ENCODE results near the gene SCRN2. TPM values are rescaled to one million over a fixed set of nuclear protein-coding genes. Genes with fewer than 3 reads are reported as not detected.
A peak's percentile ranks its signal among the peaks of the same experiment; 100 is the strongest.

Gene SCRN2
- total RNA-seq, 3 donors from 2014 or later = 49.2 to 108 (median 54.9) TPM

DNA sequence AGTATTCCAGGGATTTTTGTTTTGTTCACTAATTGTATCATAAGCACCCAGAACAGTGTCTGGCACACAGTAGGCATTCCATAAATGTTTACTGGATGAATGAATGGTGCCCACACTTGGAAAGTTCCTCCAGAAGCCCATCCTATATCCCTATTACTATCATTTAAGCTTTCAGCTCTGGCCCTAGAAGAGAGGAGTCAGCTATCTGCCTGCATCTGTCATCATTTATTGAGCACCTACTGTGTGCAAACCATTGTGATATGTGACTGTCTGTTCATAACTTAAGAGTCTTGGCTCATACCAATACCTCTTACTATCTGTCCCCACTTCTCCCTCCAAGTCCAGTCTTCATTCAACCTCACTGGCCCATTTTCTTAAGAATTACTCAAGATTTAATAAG, 30.0 kb upstream of the SCRN2 start:
- Histone ChIP-seq H3K4me3 (no peak overlapping the region), H3K36me3 (no peaks in the 10 kb centered on the region), H3K4me1 (peaks cover 5 to 27% of the 10 kb centered on the region in 2 donors), H3K9me3 (no peaks in the 10 kb centered on the region), H3K27me3 (peaks cover 0 to 3% of the 10 kb centered on the region in 2 donors), H3K27ac (no peak overlapping the region)
- no peak for DNase-seq (ENCODE audit: low spot score in 2 of 2)
- no peak for TF ChIP-seq CTCF (IDR thresholded peaks at IDR 0.05)
- TF ChIP-seq POLR2AphosphoS5 (IDR thresholded peaks at IDR 0.05) = no peak
- TF ChIP-seq POLR2A (IDR thresholded peaks at IDR 0.05) = no peak
- intact Hi-C loops (cut with DNase I; ENCODE audit: low total_unique reads) = no loop called here

DNA sequence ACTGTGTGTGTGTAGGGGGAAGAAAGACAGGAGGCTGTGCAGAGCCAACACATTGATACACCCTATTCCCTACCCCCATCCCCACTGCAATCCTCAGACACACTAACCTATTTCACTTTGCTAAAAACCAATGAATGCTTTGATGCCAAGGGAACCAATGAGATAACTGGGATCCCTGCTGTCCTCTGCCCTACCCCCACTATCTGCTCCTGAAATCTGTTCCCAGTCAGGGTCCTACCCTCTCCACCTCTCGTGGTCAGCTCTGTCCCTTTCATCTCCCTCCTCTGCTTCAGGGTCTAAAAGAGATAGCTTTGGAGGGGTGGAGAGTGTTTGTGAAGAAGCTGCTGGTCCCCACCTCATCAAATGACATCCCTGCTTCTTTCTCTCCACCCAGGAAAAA, 29.0 kb upstream of the SCRN2 start:
- Histone ChIP-seq H3K36me3 (no peaks in the 10 kb centered on the region), H3K27ac (no peak overlapping the region), H3K27me3 (peaks cover 0 to 3% of the 10 kb centered on the region in 2 donors), H3K4me3 (no peak overlapping the region), H3K4me1 (peaks cover 5 to 26% of the 10 kb centered on the region in 2 donors), H3K9me3 (no peaks in the 10 kb centered on the region)
- no peak for TF ChIP-seq CTCF (IDR thresholded peaks at IDR 0.05)
- no peak for TF ChIP-seq POLR2AphosphoS5 (IDR thresholded peaks at IDR 0.05)
- no peak for TF ChIP-seq POLR2A (IDR thresholded peaks at IDR 0.05)
- intact Hi-C loops (cut with DNase I; ENCODE audit: low total_unique reads) = no loop called here
- no peak for DNase-seq (ENCODE audit: low spot score in 2 of 2)

- DNase-seq (ENCODE audit: low spot score in 2 of 2) = no peak
- no peaks in the 10 kb centered on the region for H3K36me3 ChIP-seq
- no peaks in the 10 kb centered on the region for H3K9me3 ChIP-seq
- H3K27ac ChIP-seq = no peak overlapping the region
- intact Hi-C loops (cut with DNase I; ENCODE audit: low total_unique reads) = no loop called here
- peaks cover 5 to 21% of the 10 kb centered on the region in 2 donors for H3K4me1 ChIP-seq
- no peak overlapping the region for H3K4me3 ChIP-seq
- no peak for TF ChIP-seq POLR2AphosphoS5 (IDR thresholded peaks at IDR 0.05)
- TF ChIP-seq POLR2A (IDR thresholded peaks at IDR 0.05) = no peak
- no peak for TF ChIP-seq CTCF (IDR thresholded peaks at IDR 0.05)
- H3K27me3 ChIP-seq = peaks cover 0 to 3% of the 10 kb centered on the region in 2 donors
These were observed 28.0 kb upstream of the SCRN2 start for GRCh38 chr17:47869114-47869513.

- Histone ChIP-seq H3K27me3 (peaks cover 0 to 3% of the 10 kb centered on the region in 2 donors), H3K4me1 (peaks cover 5 to 15% of the 10 kb centered on the region in 2 donors), H3K27ac (no peak overlapping the region), H3K36me3 (no peaks in the 10 kb centered on the region), H3K9me3 (no peaks in the 10 kb centered on the region), H3K4me3 (no peak overlapping the region)
- TF ChIP-seq CTCF (IDR thresholded peaks at IDR 0.05) (no peak), POLR2AphosphoS5 (IDR thresholded peaks at IDR 0.05) (no peak), POLR2A (IDR thresholded peaks at IDR 0.05) (no peak)
- no peak for DNase-seq (ENCODE audit: low spot score in 2 of 2)
- intact Hi-C loops (cut with DNase I; ENCODE audit: low total_unique reads) = no loop called here
These were observed 26.9 kb upstream of the SCRN2 start for GRCh38 chr17:47867813-47868533.

DNA sequence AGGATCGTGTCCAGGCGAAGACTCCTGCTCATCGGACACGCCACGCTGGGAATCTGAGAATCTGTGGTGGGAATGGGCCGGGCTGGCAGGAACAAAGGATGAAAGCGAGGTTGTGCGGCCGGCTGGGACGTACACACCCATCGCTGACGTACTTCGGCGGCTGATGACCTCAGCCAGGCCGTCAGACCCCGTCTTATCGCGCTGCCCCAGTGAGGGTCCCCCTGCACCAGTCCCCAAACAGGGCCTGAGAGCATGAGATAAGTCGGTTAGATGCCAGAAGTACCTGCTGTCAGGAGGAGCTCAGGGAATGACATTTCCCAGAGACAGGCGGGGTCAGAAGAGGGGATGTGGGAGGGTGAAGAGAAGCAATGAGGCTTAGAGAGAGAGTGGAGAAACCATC, 25.9 kb upstream of the SCRN2 start:
- intact Hi-C loops (cut with DNase I; ENCODE audit: low total_unique reads) = no loop called here
- H3K9me3 ChIP-seq = no peaks in the 10 kb centered on the region
- H3K27ac ChIP-seq = peak overlapping the region in 1 of 2 donors; percentile 36
- no peaks in the 10 kb centered on the region for H3K27me3 ChIP-seq
- TF ChIP-seq POLR2AphosphoS5 (IDR thresholded peaks at IDR 0.05) = no peak
- no peak for TF ChIP-seq CTCF (IDR thresholded peaks at IDR 0.05)
- no peak for TF ChIP-seq POLR2A (IDR thresholded peaks at IDR 0.05)
- H3K4me3 ChIP-seq = no peak overlapping the region
- no peak for DNase-seq (ENCODE audit: low spot score in 2 of 2)
- peaks cover 0 to 14% of the 10 kb centered on the region in 2 donors for H3K4me1 ChIP-seq
- H3K36me3 ChIP-seq = no peaks in the 10 kb centered on the region

All from breast epithelium (tissue), 4 donors.